Keratinocyte (primary cell): ENCODE results near the gene RWDD1.

Source experiments
- CTCF ChIP-seq, 3 experiments: IDR thresholded peaks in 1 of 3; conservative IDR thresholded peaks in 1 of 3; optimal IDR thresholded peaks in 1 of 3; 2 replicates in 2 of 3; 3 replicates in 1 of 3; pipeline versions ENCODE3 to v1.5.1; 2011; ENCODE audit warnings: low read length in 3 of 3, mild to moderate bottlenecking in 3 of 3, moderate library complexity in 2 of 3, control low read depth in 1 of 3, inconsistent platforms in 1 of 3; ENCODE audit not compliant: insufficient read depth in 2 of 3; ENCODE audit errors: extremely low read depth in 1 of 3
- EZH2 ChIP-seq: IDR thresholded peaks from one replicate; pipeline ENCODE4 v1.6.1; 2012; ENCODE audit warnings: inconsistent platforms, mild to moderate bottlenecking, low read length, moderate library complexity

- TF ChIP-seq CTCF (optimal IDR thresholded peaks at IDR 0.05 in 1 of 3, IDR thresholded peaks at IDR 0.05 in 1 of 3, conservative IDR thresholded peaks at IDR 0.05 in 1 of 3; ENCODE audit: extremely low read depth in 1 of 3, insufficient read depth in 2 of 3, low read length in 3 of 3) (no peak), EZH2 (no peak)
Measured at GRCh38 chr6:116629563-116629981, 58.3 kb downstream of the RWDD1 start.
